Neural progenitor cell (in vitro differentiated cells): ENCODE measurements around the gene PLCG2. TPM values are rescaled to one million over a fixed set of nuclear protein-coding genes. Genes with fewer than 3 reads are reported as not detected.
A peak's percentile ranks its signal among the peaks of the same experiment; 100 is the strongest.

Experiments
- DNase-seq: peaks from one replicate; pipeline ENCODE4 v3.0.0-alpha.2; 2016; ENCODE audit warnings: low spot score
- H2AFZ ChIP-seq: fragments of 200-600 bp; sonication (generic); replicated peaks from 2 replicates; pipeline ENCODE4 v1.6.1; 2016; ENCODE audit warnings: antibody characterized with exemption
- H3F3A ChIP-seq: fragments of 200-600 bp; sonication (generic); 2 replicates; pipeline ENCODE4 v1.6.1; 2016; ENCODE audit warnings: antibody characterized with exemption, low read depth
- H3K27ac ChIP-seq: fragments of 200-600 bp; sonication (generic); 2 replicates; pipeline ENCODE4 v1.5.1; 2016; ENCODE audit warnings: mild to moderate bottlenecking
- H3K27me3 ChIP-seq: fragments of 200-600 bp; sonication (generic); 2 replicates; pipeline ENCODE4 v1.6.1; 2016; ENCODE audit warnings: mild to moderate bottlenecking, moderate library complexity
- H3K36me3 ChIP-seq: fragments of 200-600 bp; sonication (generic); 2 replicates; pipeline ENCODE4 v1.5.1; 2016
- H3K4me1 ChIP-seq: fragments of 200-600 bp; sonication (generic); 2 replicates; pipeline ENCODE4 v1.6.1; 2016; ENCODE audit warnings: mixed run types
- H3K4me2 ChIP-seq: fragments of 200-600 bp; sonication (generic); 2 replicates; pipeline ENCODE4 v1.6.1; 2016
- H3K4me3 ChIP-seq: fragments of 200-600 bp; sonication (generic); 2 replicates; pipeline ENCODE4 v1.5.1; 2016
- H3K79me2 ChIP-seq: fragments of 200-600 bp; sonication (generic); 2 replicates; pipeline ENCODE4 v1.6.1; 2016; ENCODE audit warnings: low read depth
- H3K9ac ChIP-seq: fragments of 200-600 bp; sonication (generic); 2 replicates; pipeline ENCODE4 v1.6.1; 2016
- H3K9me3 ChIP-seq: fragments of 200-600 bp; sonication (generic); 2 replicates; pipeline ENCODE4 v1.5.1; 2016; ENCODE audit warnings: low read depth
- H4K20me1 ChIP-seq: fragments of 200-600 bp; sonication (generic); 2 replicates; pipeline ENCODE4 v1.6.1; 2016; ENCODE audit warnings: low read depth
- H3K27ac Mint-ChIP-seq: 3 replicates; pipeline ENCODE4 v1.8.0; 2021; ENCODE audit warnings: mixed read lengths
- H3K27me3 Mint-ChIP-seq: 2 replicates; pipeline ENCODE4 v1.8.0; 2022; ENCODE audit warnings: low read depth, mild to moderate bottlenecking, inconsistent platforms, moderate library complexity, mixed read lengths; ENCODE audit not compliant: insufficient read depth
- H3K36me3 Mint-ChIP-seq: 3 replicates; pipeline ENCODE4 v1.8.0; 2021; ENCODE audit warnings: mixed read lengths
- H3K4me1 Mint-ChIP-seq: 3 replicates; pipeline ENCODE4 v1.8.0; 2021; ENCODE audit warnings: mixed read lengths
- H3K4me3 Mint-ChIP-seq: 3 replicates; pipeline ENCODE4 v1.8.0; 2021; ENCODE audit warnings: mild to moderate bottlenecking, moderate library complexity, mixed read lengths
- H3K9me3 Mint-ChIP-seq: 3 replicates; pipeline ENCODE4 v1.8.0; 2020; ENCODE audit warnings: mixed read lengths
- CTCF ChIP-seq: fragments of 200-600 bp; sonication (generic); IDR thresholded peaks from 2 replicates; pipeline ENCODE4 v1.5.1; 2017; ENCODE audit warnings: antibody characterized with exemption, mild to moderate bottlenecking
- EZH2 ChIP-seq: fragments of 200-600 bp; sonication (generic); IDR thresholded peaks from 2 replicates; pipeline ENCODE4 v1.6.1; 2017; ENCODE audit warnings: antibody characterized with exemption, mild to moderate bottlenecking, moderate library complexity
- EZH2phosphoT487 ChIP-seq: fragments of 200-600 bp; sonication (generic); IDR thresholded peaks from 2 replicates; pipeline ENCODE4 v1.6.1; 2017; ENCODE audit warnings: antibody characterized with exemption
- total RNA-seq: library from RNA; depleted of rRNA; stranded (reverse); fragments of >200 nt; gene quantifications from 2 replicates; pipeline ENCODE4 v1.2.3, GENCODE V29; 2015; ENCODE audit warnings: low replicate concordance

Gene PLCG2
- total RNA-seq, 1 donor from 2014 or later = 5.0 TPM

- DNase-seq = no peak
- no peaks in the 10 kb centered on the region for H3K27me3 ChIP-seq
- no peak overlapping the region for H3K27ac ChIP-seq
- Mint-ChIP-seq H3K36me3 (peaks cover 2% of the 10 kb centered on the region), H3K27ac (no peak overlapping the region), H3K9me3 (peaks cover 4% of the 10 kb centered on the region), H3K4me3 (no peak overlapping the region), H3K27me3 (peaks cover 7% of the 10 kb centered on the region), H3K4me1 (no peaks in the 10 kb centered on the region)
- no peak overlapping the region for H3K4me2 ChIP-seq
- H4K20me1 ChIP-seq = no peaks in the 10 kb centered on the region
- H2AFZ ChIP-seq = no peak overlapping the region
- TF ChIP-seq EZH2phosphoT487 (no peak), EZH2 (no peak)
- H3K9me3 ChIP-seq = no peaks in the 10 kb centered on the region
- H3K36me3 ChIP-seq = no peaks in the 10 kb centered on the region
- H3K4me3 ChIP-seq = no peak overlapping the region
- H3K9ac ChIP-seq = no peak overlapping the region
- H3K79me2 ChIP-seq = no peaks in the 10 kb centered on the region
- no peaks in the 10 kb centered on the region for H3F3A ChIP-seq
- H3K4me1 ChIP-seq = no peaks in the 10 kb centered on the region
These were observed 121.4 kb downstream of the PLCG2 start for GRCh38 chr16:81900456-81900855.

GRCh38 chr16:81901484-81901883 lies 122.4 kb downstream of the PLCG2 start:
- H2AFZ ChIP-seq = no peak overlapping the region
- no peak overlapping the region for H3K9ac ChIP-seq
- peaks cover 4% of the 10 kb centered on the region for H3K9me3 Mint-ChIP-seq
- no peaks in the 10 kb centered on the region for H3K9me3 ChIP-seq
- DNase-seq = no peak
- H3K79me2 ChIP-seq = no peaks in the 10 kb centered on the region
- H3K27me3 ChIP-seq = no peaks in the 10 kb centered on the region
- no peaks in the 10 kb centered on the region for H3K4me1 ChIP-seq
- no peak overlapping the region for H3K4me3 ChIP-seq
- no peak for TF ChIP-seq EZH2phosphoT487
- TF ChIP-seq CTCF = no peak
- TF ChIP-seq EZH2 = no peak
- no peaks in the 10 kb centered on the region for H4K20me1 ChIP-seq
- no peaks in the 10 kb centered on the region for H3K4me1 Mint-ChIP-seq
- no peaks in the 10 kb centered on the region for H3F3A ChIP-seq
- no peak overlapping the region for H3K27ac ChIP-seq
- H3K36me3 ChIP-seq = no peaks in the 10 kb centered on the region
- H3K4me3 Mint-ChIP-seq = no peak overlapping the region
- H3K4me2 ChIP-seq = no peak overlapping the region
- H3K27ac Mint-ChIP-seq = no peak overlapping the region
- peaks cover 8% of the 10 kb centered on the region for H3K27me3 Mint-ChIP-seq
- H3K36me3 Mint-ChIP-seq = peaks cover 2% of the 10 kb centered on the region

- no peak overlapping the region for H3K4me3 ChIP-seq
- no peaks in the 10 kb centered on the region for H3F3A ChIP-seq
- no peaks in the 10 kb centered on the region for H3K9me3 ChIP-seq
- H3K27me3 Mint-ChIP-seq = peaks cover 8% of the 10 kb centered on the region
- no peak overlapping the region for H3K9ac ChIP-seq
- H3K4me3 Mint-ChIP-seq = no peak overlapping the region
- H3K4me1 Mint-ChIP-seq = no peaks in the 10 kb centered on the region
- no peak overlapping the region for H3K4me2 ChIP-seq
- no peak overlapping the region for H3K27ac Mint-ChIP-seq
- H3K36me3 Mint-ChIP-seq = peaks cover 2% of the 10 kb centered on the region
- H4K20me1 ChIP-seq = no peaks in the 10 kb centered on the region
- H2AFZ ChIP-seq = no peak overlapping the region
- peaks cover 4% of the 10 kb centered on the region for H3K9me3 Mint-ChIP-seq
- no peaks in the 10 kb centered on the region for H3K79me2 ChIP-seq
- H3K36me3 ChIP-seq = no peaks in the 10 kb centered on the region
- H3K4me1 ChIP-seq = no peaks in the 10 kb centered on the region
- no peak overlapping the region for H3K27ac ChIP-seq
- no peaks in the 10 kb centered on the region for H3K27me3 ChIP-seq
- no peak for DNase-seq
- TF ChIP-seq EZH2phosphoT487 (no peak), EZH2 (no peak), CTCF (no peak)
These were observed 122.9 kb downstream of the PLCG2 start for GRCh38 chr16:81902025-81902424.

GRCh38 chr16:81904320-81904719 lies 125.2 kb downstream of the PLCG2 start:
- no peak overlapping the region for H2AFZ ChIP-seq
- Mint-ChIP-seq H3K4me3 (no peak overlapping the region), H3K9me3 (peaks cover 4% of the 10 kb centered on the region), H3K27me3 (peaks cover 8% of the 10 kb centered on the region), H3K36me3 (peaks cover 2% of the 10 kb centered on the region), H3K4me1 (no peaks in the 10 kb centered on the region), H3K27ac (peak overlapping the region; percentile 50)
- H3K4me2 ChIP-seq = no peak overlapping the region
- no peaks in the 10 kb centered on the region for H3F3A ChIP-seq
- H3K4me1 ChIP-seq = no peaks in the 10 kb centered on the region
- H3K27me3 ChIP-seq = no peaks in the 10 kb centered on the region
- no peak overlapping the region for H3K9ac ChIP-seq
- no peaks in the 10 kb centered on the region for H3K9me3 ChIP-seq
- no peaks in the 10 kb centered on the region for H3K79me2 ChIP-seq
- no peaks in the 10 kb centered on the region for H4K20me1 ChIP-seq
- TF ChIP-seq EZH2 (no peak), CTCF (no peak), EZH2phosphoT487 (no peak)
- no peak for DNase-seq
- no peak overlapping the region for H3K27ac ChIP-seq
- no peaks in the 10 kb centered on the region for H3K36me3 ChIP-seq
- H3K4me3 ChIP-seq = no peak overlapping the region
